ENCODE data around the gene HES3.

HES3 gene

DNA sequence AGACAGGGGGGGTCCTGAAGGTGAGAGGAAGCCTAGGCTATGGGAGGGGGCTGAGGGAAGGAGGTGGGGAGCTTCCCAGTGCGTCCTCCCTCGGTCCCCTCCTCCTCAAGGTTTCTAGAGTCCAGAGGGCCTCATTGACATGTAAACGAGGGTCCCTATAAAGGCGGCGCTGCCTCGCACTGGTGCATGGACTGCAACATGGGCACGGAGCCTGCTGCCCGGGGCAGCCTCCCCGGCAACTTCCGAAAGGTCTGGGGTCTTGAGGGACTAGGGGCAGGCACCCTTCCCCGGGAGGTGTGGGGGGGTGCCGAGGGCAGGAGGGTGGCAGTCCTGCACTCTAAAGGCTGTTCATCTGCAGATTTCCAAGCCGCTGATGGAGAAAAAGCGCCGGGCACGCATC is at the start of gene HES3:
HES3 (plus strand) TSS at position 187 of the 400 bp plus-strand sequence; CDS start at position 374, 187 bp downstream.
- DNase-seq (ENCODE audit: low spot score): no peak

DNA sequence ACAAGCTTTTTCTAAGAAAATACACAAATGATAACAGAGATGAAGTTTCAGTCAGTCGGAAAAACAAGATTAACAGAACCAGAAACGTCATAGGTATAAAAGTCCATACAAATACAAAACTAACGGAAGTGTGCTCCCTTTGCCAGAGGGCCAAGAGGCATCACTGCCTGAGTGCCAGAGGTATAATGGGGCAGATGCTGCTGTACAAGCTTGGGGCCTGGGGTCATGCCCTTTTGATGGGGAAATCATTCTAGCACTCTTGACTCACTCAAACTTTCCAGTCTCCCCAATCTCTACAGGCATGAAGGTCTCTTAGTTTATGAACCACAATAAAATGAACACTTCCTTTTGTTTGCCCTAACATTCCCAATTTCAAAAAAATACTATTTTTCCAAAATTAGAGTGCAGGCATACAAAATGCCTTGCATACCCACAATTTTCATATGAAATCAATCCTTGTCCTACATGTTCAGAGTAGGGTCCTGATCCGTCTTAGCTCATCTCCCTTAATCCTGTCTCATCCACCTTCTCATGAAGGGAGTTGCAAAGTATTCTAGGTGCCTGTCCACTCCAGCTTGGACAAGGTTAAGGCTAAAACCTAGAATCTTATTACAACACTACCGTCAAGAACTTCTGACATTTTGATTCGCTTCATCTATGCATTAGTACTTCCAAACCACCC is 46.1 kb upstream of the HES3 start:
- DNase-seq (ENCODE audit: low spot score): no peak

DNA sequence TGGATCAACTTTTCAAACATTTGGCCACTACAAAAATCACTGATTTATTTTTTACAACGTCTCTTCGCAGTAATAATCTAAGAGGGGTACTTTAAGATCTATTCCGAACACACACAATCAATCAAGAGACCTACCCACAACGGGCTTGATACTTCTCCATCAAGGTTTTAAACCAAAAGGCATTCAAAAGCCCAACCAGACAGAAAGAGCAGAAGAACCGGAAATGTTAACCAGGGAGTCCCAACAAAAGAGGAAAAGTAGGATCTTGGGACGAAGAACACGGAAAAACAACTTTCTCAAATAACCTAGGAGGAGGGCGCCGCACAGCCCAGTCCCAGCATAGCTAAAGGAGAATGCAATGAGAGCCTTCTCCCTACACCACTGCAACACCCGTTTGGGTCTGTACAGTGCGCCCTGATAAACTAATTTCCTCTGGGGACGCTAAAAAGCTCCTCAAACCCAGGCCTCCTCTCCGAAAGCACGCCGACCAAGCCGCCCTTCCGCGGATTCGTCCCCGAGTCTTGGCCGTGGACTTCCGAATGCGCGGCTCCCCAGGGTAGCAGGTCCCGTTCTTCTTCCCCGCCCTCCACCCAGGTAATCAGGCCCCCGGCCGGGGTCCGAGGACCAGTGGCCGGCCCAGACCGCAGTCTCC is 45.2 kb upstream of the HES3 start:
- DNase-seq (ENCODE audit: low spot score): no peak

DNA sequence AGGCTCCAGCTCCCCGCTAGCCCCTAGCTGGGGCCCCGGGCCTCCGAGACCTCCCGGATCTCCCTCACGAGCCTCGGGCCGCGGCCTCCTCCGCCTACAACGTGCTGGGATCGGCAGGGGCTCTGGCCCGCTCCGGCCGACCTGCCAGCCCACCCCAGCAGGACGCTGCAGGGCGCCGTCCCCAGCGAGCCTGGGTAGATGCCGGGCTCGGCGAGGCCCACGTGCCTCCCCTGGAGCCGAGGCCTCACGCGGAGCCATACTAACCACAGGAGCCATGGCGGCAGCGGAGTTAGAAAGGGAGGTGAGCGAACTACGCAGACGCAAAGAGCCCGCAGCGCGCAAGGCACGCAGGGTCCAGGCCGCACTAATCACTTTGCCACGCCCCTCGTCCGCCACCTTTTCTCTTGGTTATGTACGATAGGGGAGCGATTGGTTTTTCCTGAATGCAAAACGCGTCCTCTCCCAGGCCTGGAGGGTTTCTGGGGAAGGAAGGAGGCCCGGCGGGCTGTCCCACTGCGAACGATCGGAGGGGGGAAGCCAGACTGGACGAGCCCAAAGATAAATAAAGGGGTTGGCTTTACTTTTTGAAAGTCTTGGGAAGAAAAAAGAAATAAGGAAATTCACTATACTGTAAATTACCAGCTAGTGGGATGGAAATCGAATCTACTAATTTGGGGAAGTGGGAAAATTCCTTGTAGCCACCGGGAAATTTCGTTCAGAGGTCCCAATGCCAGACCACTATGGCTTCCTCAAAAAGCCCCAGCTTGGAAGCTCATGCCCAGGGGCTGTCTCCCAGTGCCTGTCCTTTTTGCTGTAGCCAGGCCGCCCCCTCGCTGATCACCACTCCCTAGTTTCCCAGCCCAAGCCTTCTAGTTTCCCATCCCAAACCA is 44.4 kb upstream of the HES3 start, which contains the start of gene RPL22:
RPL22 (minus strand) TSS at position 298 of the 890 bp plus-strand sequence; CDS start at position 276, 22 bp downstream.
- DNase-seq (ENCODE audit: low spot score): peak; percentile 99

- no peak for DNase-seq (ENCODE audit: low spot score)
Observed at GRCh38 chr1:6200188-6200809, 43.7 kb upstream of the HES3 start.

- no peak for DNase-seq (ENCODE audit: low spot score)
Observed at GRCh38 chr1:6202256-6202655, 41.7 kb upstream of the HES3 start.

GRCh38 chr1:6205849-6206519 is 38.0 kb upstream of the HES3 start, which contains the start of gene RNF207:
Gene RNF207 (plus strand): TSS chr1:6206119. CDS start chr1:6206536, 417 bp downstream.
- DNase-seq (ENCODE audit: low spot score): no peak

DNA sequence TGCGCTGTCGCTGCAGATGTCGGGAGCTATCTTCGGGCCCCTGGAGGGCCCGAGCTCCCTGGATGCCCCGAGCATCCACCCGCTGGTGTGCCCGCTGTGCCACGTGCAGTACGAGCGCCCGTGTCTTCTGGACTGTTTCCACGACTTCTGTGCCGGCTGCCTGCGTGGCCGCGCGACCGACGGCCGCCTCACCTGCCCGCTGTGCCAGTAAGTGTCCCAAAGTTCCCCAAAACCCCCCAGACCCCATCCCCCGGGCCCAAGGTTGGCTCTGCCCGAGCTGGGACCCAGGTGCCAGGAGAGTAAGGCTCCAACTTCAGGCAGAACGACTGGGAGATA is 37.5 kb upstream of the HES3 start:
- no peak for DNase-seq (ENCODE audit: low spot score)

DNA sequence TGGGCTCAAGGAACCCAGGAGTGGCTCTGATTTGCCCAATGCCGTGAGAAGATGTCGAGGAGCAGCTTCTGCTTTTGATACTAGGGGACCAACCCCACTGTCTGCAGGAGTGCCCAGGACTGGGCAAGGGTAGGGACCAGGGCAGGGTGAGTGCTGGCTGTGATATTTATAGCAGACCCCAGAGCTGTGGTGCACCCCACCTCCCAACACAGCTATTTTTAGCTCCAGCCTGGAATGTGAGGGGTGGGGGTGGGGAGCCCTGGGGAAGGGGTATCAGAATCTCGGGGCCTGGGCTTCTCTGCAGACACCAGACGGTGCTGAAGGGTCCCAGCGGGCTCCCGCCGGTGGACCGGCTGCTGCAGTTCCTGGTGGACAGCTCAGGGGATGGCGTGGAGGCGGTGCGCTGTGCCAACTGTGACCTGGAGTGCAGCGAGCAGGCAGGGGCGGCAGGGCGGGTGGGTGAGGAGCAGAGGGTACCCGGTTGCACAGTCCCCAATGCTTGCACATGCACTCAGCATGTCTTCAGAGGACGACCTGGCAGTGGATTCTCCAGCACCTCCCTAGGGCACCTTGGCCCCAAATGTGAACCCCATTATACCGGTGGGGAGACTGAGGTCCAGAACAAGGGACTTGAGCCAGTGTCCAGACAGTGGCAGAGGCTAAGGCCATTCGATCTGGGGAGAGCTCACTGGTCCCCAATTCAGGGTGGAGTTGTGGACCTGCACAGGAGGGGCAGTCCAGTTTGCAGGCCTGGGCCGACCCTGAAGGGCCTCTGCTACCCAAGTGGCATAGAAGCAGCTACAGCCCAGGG is 36.7 kb upstream of the HES3 start:
- no peak for DNase-seq (ENCODE audit: low spot score)

DNA sequence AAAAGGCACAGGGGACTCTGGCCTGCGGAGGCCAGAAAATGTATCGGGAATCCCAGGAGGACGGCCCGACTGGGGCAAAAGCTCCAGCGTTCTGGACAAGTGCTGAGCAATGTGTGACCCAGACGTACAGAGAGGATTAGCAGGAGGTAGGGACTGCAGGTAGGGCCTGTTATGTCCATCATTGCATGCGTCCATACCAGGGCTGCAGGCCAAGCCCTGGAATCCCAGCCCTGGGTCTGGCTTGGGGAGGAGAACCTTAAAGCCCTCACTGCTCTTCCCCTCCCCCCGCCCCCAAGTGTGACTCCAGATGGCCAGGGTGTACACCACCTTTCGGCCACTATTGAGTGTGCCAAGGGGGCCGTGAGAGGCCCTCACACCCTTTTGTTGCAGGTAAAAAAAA is 36.1 kb upstream of the HES3 start:
- DNase-seq (ENCODE audit: low spot score): no peak

DNA sequence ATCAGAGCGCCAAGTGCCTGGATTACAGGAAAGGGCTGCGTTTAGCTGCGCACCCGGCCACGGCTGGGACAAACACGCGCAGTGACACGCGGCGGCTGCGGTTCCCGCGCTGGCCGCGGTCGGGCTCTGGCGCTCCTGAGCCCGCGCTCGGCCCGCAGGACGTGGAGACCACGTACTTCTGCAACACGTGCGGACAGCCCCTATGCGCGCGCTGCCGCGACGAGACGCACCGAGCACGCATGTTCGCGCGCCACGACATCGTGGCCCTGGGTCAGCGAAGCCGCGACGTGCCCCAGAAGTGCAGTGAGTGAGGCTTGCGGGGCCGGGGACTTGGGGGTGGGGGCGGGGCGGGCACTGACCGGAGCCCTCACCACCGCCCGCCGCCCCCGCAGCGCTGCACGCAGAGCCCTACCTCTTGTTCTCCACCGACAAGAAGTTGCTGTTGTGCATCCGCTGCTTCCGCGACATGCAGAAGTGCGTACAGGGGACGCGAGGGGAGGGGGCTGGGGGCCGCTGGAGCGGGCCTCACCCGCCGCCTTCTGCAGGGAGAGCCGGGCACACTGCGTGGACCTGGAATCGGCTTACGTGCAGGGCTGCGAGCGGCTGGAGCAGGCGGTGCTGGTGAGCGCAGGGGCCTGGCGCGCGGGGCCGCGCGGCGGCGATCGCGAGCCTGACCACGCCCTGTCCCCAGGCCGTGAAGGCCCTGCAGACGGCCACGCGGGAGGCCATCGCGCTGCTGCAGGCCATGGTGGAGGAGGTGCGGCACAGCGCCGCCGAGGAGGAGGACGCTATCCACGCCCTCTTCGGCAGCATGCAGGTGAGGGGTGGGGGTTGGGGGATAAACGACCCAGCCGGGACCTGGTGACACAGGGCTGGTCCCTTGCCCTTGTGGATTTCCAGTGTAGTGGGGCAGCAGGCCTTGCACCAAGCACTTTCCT is 35.0 kb upstream of the HES3 start:
- peak; percentile 50 for DNase-seq (ENCODE audit: low spot score)

DNA sequence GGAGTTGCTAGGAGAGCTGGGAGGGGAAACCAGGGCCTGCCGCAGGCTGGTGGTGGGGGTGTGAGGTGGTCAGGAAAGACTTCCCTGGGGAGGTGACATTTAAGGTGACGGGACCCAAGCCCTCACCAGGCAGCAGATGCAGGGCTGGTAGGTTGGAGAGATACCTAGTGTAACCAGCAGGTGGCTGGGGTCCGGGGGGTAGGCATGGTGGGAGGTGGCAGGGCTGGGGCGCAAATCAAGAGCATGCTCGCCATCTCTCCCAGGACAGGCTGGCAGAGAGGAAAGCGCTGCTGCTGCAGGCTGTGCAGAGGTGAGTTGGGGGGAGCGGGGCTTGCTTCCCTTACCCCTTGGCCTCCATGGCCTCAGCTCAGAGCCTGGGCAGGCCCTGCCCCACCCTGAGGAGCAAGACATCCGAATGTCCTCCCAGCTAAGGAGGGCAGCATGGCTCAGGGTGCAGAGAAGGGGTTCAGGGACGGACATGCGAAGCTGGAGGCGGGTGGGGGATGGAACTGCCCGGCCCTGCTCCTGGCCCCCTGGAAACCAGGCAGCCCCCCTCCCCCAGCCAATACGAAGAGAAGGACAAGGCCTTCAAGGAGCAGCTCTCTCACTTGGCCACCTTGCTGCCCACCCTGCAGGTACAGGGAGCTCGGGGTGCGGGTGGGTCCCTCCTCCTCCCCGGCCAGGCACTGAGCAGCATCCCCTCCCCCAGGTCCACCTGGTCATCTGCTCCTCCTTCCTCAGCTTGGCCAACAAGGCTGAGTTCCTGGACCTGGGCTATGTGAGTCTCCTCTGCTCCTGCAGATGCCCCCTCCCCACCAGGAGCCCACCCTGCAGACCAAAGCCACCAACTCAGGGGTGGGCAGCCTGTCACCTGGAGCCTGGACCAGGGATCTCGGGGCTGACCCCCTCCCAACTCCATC is 34.1 kb upstream of the HES3 start:
- no peak for DNase-seq (ENCODE audit: low spot score)

GRCh38 chr1:6210591-6211355 is 33.2 kb upstream of the HES3 start:
- no peak for DNase-seq (ENCODE audit: low spot score)

DNA sequence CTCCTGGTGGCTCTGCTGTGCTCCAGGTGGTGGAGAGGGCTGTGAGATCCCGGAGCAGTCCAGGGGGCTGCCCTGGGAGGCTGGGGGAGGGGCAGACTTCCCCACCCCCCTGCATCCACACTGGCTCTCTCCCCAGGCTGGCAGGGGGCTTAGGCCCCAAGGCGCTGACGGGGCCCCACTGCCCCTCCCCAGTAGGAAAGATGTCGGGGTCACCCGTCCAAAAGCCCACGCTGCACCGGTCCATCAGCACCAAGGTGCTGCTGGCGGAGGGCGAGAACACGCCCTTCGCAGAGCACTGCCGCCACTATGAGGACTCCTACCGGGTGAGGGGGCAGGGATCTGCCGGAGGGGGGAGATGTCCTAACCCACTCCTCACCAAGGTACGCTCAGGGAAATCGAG is 32.2 kb upstream of the HES3 start:
- no peak for DNase-seq (ENCODE audit: low spot score)

- DNase-seq (ENCODE audit: low spot score): no peak
Observed at GRCh38 chr1:6212193-6212959, 31.6 kb upstream of the HES3 start.

DNA sequence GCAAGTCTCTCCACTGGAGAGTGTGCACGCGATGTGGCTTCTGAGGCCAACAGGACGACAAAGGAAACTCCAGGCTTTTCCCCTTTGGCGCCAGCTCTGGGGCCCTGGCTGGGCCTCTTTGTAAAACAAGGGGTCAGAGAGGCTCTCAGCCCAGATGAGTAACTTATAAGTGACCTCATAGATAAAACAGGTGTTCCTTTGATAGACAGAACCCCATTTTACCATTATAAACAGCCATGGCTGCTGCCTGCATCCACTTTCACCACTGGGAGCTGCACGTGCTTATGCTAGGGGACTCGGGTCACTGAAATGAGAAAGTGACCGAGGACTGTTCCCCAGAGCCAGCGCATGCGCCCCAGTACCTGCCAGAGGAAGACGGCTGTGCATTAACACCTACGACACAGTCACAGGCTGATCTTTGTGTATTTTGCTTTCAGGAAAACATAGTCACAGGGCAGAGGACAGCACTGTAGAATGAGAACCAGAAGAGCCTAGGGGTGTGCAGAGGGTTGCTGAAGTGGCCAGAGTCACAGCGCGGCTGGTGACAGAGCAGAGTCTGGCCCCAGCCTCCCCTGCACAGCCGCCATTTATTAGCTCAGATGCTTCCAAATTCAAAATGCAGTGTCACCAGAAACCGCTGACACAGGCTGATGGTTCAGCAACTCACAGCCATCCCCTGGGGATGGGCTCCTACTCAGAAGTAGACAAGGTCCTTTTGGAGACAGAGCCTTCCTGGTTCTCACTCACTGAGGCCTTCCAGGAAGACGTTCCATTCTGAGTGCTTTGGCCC is 25.4 kb upstream of the HES3 start:
- no peak for DNase-seq (ENCODE audit: low spot score)

All from kidney capillary endothelial cell (primary cell).